PC-3 (cell line): Measurements from ENCODE around the gene FN1. TPM values are rescaled to one million over a fixed set of nuclear protein-coding genes. Genes with fewer than 3 reads are reported as not detected.

Experiments used
- ATAC-seq: fragments of 200-7000 bp; cut with Tn5 transposase; 2 replicates; pipeline ENCODE4 v1.9.1; 2020; ENCODE audit warnings: mild to moderate bottlenecking, moderate library complexity
- BruUV-seq: library from RNA; stranded (reverse); fragments of 400-500 nt; replicated peaks from 2 replicates; lab custom pipeline; 2021; lab: Mats Ljungman, UMichigan
- CTCF ChIA-PET: fragments of 300-600 bp; sonication (Branson Sonifier 250); formaldehyde crosslinking; loops from one replicate; lab custom pipeline; 2022; ENCODE audit warnings: antibody characterized with exemption; lab: Charles Lee
- POLR2A ChIA-PET: fragments of 300-600 bp; sonication (Branson Sonifier 250); formaldehyde crosslinking; loops from one replicate; lab custom pipeline; 2022; ENCODE audit warnings: antibody characterized with exemption; ENCODE audit not compliant: unreplicated experiment; lab: Charles Lee
- DNase-seq: peaks from one replicate; pipeline ENCODE4 v3.0.0-alpha.2; 2015
- H2AFZ ChIP-seq: fragments of 300-600 bp; sonication (generic); 2 replicates; pipeline ENCODE4 v1.6.0; 2016; ENCODE audit warnings: antibody characterized with exemption, low read length
- H3F3A ChIP-seq: fragments of 300-600 bp; sonication (generic); one replicate; pipeline ENCODE4 v1.6.0; 2017; ENCODE audit warnings: antibody characterized with exemption, low read length, control low read depth, mild to moderate bottlenecking; ENCODE audit not compliant: unreplicated experiment
- H3K27ac ChIP-seq: fragments of 300-600 bp; sonication (generic); 2 replicates; pipeline ENCODE4 v1.5.1; 2016; ENCODE audit warnings: mild to moderate bottlenecking, low read length
- H3K27me3 ChIP-seq: fragments of 300-600 bp; sonication (generic); 2 replicates; pipeline ENCODE4 v1.6.1; 2016; ENCODE audit warnings: low read length, mixed read lengths
- H3K36me3 ChIP-seq: fragments of 300-600 bp; sonication (generic); 2 replicates; pipeline ENCODE4 v1.6.1; 2016; ENCODE audit warnings: low read depth, mixed run types, low read length, mixed read lengths
- H3K4me1 ChIP-seq: fragments of 300-600 bp; sonication (generic); 2 replicates; pipeline ENCODE4 v1.5.1; 2016; ENCODE audit warnings: low read length; ENCODE audit not compliant: insufficient read depth
- H3K4me2 ChIP-seq: fragments of 300-600 bp; sonication (generic); 2 replicates; pipeline ENCODE4 v1.6.0; 2016; ENCODE audit warnings: low read length
- H3K4me3 ChIP-seq: fragments of 300-600 bp; sonication (generic); 2 replicates; pipeline ENCODE4 v1.5.1; 2016; ENCODE audit warnings: mild to moderate bottlenecking, low read length, mixed read lengths
- H3K79me2 ChIP-seq: fragments of 300-600 bp; sonication (generic); 2 replicates; pipeline ENCODE4 v1.6.1; 2017; ENCODE audit warnings: low read length, mixed read lengths
- H3K9ac ChIP-seq: fragments of 300-600 bp; sonication (generic); 2 replicates; pipeline ENCODE4 v1.6.0; 2016; ENCODE audit warnings: mild to moderate bottlenecking, low read length
- H3K9me2 ChIP-seq: fragments of 300-600 bp; sonication (generic); replicated peaks from 2 replicates; pipeline ENCODE4 v1.6.1; 2016; ENCODE audit warnings: mixed run types, low read length, mixed read lengths
- H3K9me3 ChIP-seq: fragments of 300-600 bp; sonication (generic); 2 replicates; pipeline ENCODE4 v1.6.1; 2016; ENCODE audit warnings: low read length, mixed read lengths
- H4K20me1 ChIP-seq: fragments of 300-600 bp; sonication (generic); 2 replicates; pipeline ENCODE4 v1.6.1; 2016; ENCODE audit warnings: low read length, mixed read lengths
- EZH2 ChIP-seq: fragments of 300-600 bp; sonication (generic); IDR thresholded peaks from one replicate; pipeline ENCODE4 v1.6.1; 2017; ENCODE audit warnings: antibody characterized with exemption, mild to moderate bottlenecking, low read length; ENCODE audit not compliant: unreplicated experiment
- EZH2phosphoT487 ChIP-seq: fragments of 300-600 bp; sonication (generic); IDR thresholded peaks from 2 replicates; pipeline ENCODE4 v1.6.1; 2018; ENCODE audit warnings: mild to moderate bottlenecking, antibody characterized with exemption, low read length, borderline replicate concordance
- intact Hi-C: fragments of 100-400 bp; cut with micrococcal nuclease; formaldehyde crosslinking; loops from 2 replicates; pipeline ENCODE4 v1.9.0; 2023
- total RNA-seq: library from RNA; depleted of rRNA; stranded (reverse); fragments of >200 nt; gene quantifications from 2 replicates; pipeline ENCODE4 v1.2.3, GENCODE V29; 2014
- TF ChIP-seq, protein P1 (sequence below): fragments of 300-600 bp; sonication (generic); conservative IDR thresholded peaks from 2 replicates; pipeline ENCODE4 v1.5.1; 2017; ENCODE audit warnings: antibody characterized with exemption, low read depth, mild to moderate bottlenecking, low read length

The FN1 gene
- total RNA-seq, 1 experiment from 2014 or later, result 220 TPM

DNA sequence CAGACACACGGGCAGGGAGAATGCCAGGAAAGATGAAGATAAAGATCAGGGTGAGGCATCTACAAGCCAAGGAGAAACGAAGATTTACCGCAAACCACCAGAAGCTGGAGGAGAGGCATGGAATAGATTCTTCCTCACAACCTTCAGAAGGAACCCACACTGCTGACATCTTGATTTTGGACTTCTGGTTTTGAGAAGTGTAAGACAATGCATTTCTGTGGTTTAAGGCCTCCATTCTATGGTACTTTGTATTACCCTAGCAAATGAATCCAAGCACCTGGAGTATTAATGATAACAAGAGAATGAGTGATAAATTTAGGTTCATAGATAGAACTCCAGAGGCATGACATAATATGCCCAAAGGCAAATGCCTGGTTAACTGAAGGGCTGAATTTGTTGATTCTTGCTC is 11.8 kb upstream of the FN1 start:
- Histone ChIP-seq H3K4me3 (no peak overlapping the region), H3K9ac (no peak overlapping the region), H3K27ac (no peak overlapping the region), H3K9me2 (no peaks in the 10 kb centered on the region), H3K4me2 (no peak overlapping the region), H3K9me3 (0 out of 2 replicates have a peak, but pooled peaks cover 4% of the 10 kb centered on the region), H3K36me3 (no peaks in the 10 kb centered on the region), H3K79me2 (no peaks in the 10 kb centered on the region), H3F3A (no peaks in the 10 kb centered on the region), H2AFZ (no peak overlapping the region), H4K20me1 (no peaks in the 10 kb centered on the region), H3K4me1 (no peaks in the 10 kb centered on the region), H3K27me3 (no peaks in the 10 kb centered on the region)
- no peak for DNase-seq
- no TSS peak for BruUV-seq
- intact Hi-C loops, result no loop called here
- no peak for ATAC-seq
- CTCF ChIA-PET, result no interaction called here
- no peak for TF ChIP-seq EZH2phosphoT487
- TF ChIP-seq, protein P1, sequence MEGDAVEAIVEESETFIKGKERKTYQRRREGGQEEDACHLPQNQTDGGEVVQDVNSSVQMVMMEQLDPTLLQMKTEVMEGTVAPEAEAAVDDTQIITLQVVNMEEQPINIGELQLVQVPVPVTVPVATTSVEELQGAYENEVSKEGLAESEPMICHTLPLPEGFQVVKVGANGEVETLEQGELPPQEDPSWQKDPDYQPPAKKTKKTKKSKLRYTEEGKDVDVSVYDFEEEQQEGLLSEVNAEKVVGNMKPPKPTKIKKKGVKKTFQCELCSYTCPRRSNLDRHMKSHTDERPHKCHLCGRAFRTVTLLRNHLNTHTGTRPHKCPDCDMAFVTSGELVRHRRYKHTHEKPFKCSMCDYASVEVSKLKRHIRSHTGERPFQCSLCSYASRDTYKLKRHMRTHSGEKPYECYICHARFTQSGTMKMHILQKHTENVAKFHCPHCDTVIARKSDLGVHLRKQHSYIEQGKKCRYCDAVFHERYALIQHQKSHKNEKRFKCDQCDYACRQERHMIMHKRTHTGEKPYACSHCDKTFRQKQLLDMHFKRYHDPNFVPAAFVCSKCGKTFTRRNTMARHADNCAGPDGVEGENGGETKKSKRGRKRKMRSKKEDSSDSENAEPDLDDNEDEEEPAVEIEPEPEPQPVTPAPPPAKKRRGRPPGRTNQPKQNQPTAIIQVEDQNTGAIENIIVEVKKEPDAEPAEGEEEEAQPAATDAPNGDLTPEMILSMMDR, result no peak
- no peak for TF ChIP-seq EZH2
- POLR2A ChIA-PET, result no interaction called here

GRCh38 chr2:215447056-215447455 is 11.2 kb upstream of the FN1 start:
- intact Hi-C loops, result no loop called here
- H2AFZ ChIP-seq, result no peak overlapping the region
- H4K20me1 ChIP-seq, result no peaks in the 10 kb centered on the region
- BruUV-seq, result no TSS peak
- H3K27ac ChIP-seq, result no peak overlapping the region
- H3K9me3 ChIP-seq, result 0 out of 2 replicates have a peak, but pooled peaks cover 4% of the 10 kb centered on the region
- H3K27me3 ChIP-seq, result no peaks in the 10 kb centered on the region
- H3K4me1 ChIP-seq, result no peaks in the 10 kb centered on the region
- no peak overlapping the region for H3K9ac ChIP-seq
- no peaks in the 10 kb centered on the region for H3F3A ChIP-seq
- H3K9me2 ChIP-seq, result no peaks in the 10 kb centered on the region
- ChIA-PET CTCF (no interaction called here), POLR2A (interaction anchor here (0.6 kb wide), 1 partner anchor 303 kb away, joined by 4 read pairs; no protein-coding TSS in a partner anchor)
- no peak for DNase-seq
- TF ChIP-seq, protein P1, result no peak
- TF ChIP-seq EZH2phosphoT487 (no peak), EZH2 (no peak)
- H3K4me2 ChIP-seq, result no peak overlapping the region
- no peak for ATAC-seq
- H3K79me2 ChIP-seq, result no peaks in the 10 kb centered on the region
- H3K36me3 ChIP-seq, result no peaks in the 10 kb centered on the region
- H3K4me3 ChIP-seq, result no peak overlapping the region

DNA sequence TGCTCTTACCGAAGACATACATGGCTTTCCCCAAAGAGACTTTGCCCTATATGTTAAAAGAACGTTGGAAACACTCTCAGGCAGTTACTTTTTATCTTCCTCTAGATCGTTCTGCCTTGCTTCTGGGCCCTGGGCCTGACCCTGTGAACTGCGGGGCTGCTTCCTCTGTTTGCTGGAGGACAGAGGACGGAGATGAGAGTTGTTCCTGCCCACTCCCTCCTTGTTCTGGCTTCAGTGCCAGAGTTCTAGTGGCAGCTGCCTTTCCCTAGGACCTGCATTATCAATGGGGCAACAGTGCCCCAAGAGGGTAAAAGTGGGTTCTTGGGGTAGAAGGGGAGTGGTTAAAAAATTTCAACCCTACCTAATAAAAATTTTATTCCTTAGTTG is 6.5 kb upstream of the FN1 start:
- H3K27me3 ChIP-seq, result no peaks in the 10 kb centered on the region
- H3K36me3 ChIP-seq, result no peaks in the 10 kb centered on the region
- TF ChIP-seq EZH2phosphoT487 (no peak), EZH2 (no peak)
- TF ChIP-seq, protein P1, result no peak
- no peak overlapping the region for H3K4me2 ChIP-seq
- BruUV-seq, result no TSS peak
- H3K27ac ChIP-seq, result no peak overlapping the region
- no peak overlapping the region for H2AFZ ChIP-seq
- H3K9ac ChIP-seq, result no peak overlapping the region
- CTCF ChIA-PET, result interaction anchor here (0.7 kb wide), 1 partner anchor 12 kb away, joined by 9 read pairs; no protein-coding TSS in a partner anchor
- H3K9me3 ChIP-seq, result no peaks in the 10 kb centered on the region
- intact Hi-C loops, result no loop called here
- DNase-seq (no peak), ATAC-seq (no peak)
- H3K9me2 ChIP-seq, result no peaks in the 10 kb centered on the region
- H3K4me1 ChIP-seq, result peaks cover 6% of the 10 kb centered on the region; the same call in 1 of the 2 replicates
- H4K20me1 ChIP-seq, result no peaks in the 10 kb centered on the region
- H3K79me2 ChIP-seq, result no peaks in the 10 kb centered on the region
- H3F3A ChIP-seq, result no peaks in the 10 kb centered on the region
- POLR2A ChIA-PET, result no interaction called here
- H3K4me3 ChIP-seq, result no peak overlapping the region
